Measurements from ENCODE around the gene KSR2. TPM values are rescaled to one million over a fixed set of nuclear protein-coding genes. Genes with fewer than 3 reads are reported as not detected.

KSR2 gene
- total RNA-seq, 1 donor = under 0.01 TPM

- no peak for DNase-seq (ENCODE audit: low read depth)
- TF ChIP-seq CTCF (IDR thresholded peaks at IDR 0.05; ENCODE audit: insufficient read depth, low read length) = no peak
- no peak overlapping the region for H3K4me3 ChIP-seq (ENCODE audit: low read depth, low read length)
These were observed 250.2 kb downstream of the KSR2 start for GRCh38 chr12:117718559-117718958.

GRCh38 chr12:117718141-117718540 lies 250.6 kb downstream of the KSR2 start:
- TF ChIP-seq CTCF (IDR thresholded peaks at IDR 0.05; ENCODE audit: insufficient read depth, low read length) = no peak
- no peak overlapping the region for H3K4me3 ChIP-seq (ENCODE audit: low read depth, low read length)
- no peak for DNase-seq (ENCODE audit: low read depth)

- no peak for DNase-seq (ENCODE audit: low read depth)
- H3K4me3 ChIP-seq (ENCODE audit: low read depth, low read length) = no peak overlapping the region
- TF ChIP-seq CTCF (IDR thresholded peaks at IDR 0.05; ENCODE audit: insufficient read depth, low read length) = no peak
These were observed 254.6 kb downstream of the KSR2 start for GRCh38 chr12:117714203-117714602.

GRCh38 chr12:117710121-117710520 lies 258.7 kb downstream of the KSR2 start:
- no peak for TF ChIP-seq CTCF (IDR thresholded peaks at IDR 0.05; ENCODE audit: insufficient read depth, low read length)
- DNase-seq (ENCODE audit: low read depth) = no peak
- no peak overlapping the region for H3K4me3 ChIP-seq (ENCODE audit: low read depth, low read length)

- TF ChIP-seq CTCF (IDR thresholded peaks at IDR 0.05; ENCODE audit: insufficient read depth, low read length) = no peak
- no peak for DNase-seq (ENCODE audit: low read depth)
- no peak overlapping the region for H3K4me3 ChIP-seq (ENCODE audit: low read depth, low read length)
These were observed 260.9 kb downstream of the KSR2 start for GRCh38 chr12:117707861-117708260.

- DNase-seq (ENCODE audit: low read depth) = no peak
- no peak for TF ChIP-seq CTCF (IDR thresholded peaks at IDR 0.05; ENCODE audit: insufficient read depth, low read length)
- H3K4me3 ChIP-seq (ENCODE audit: low read depth, low read length) = no peak overlapping the region
These were observed 265.2 kb downstream of the KSR2 start for GRCh38 chr12:117703584-117703983.

- no peak for TF ChIP-seq CTCF (IDR thresholded peaks at IDR 0.05; ENCODE audit: insufficient read depth, low read length)
- no peak overlapping the region for H3K4me3 ChIP-seq (ENCODE audit: low read depth, low read length)
- no peak for DNase-seq (ENCODE audit: low read depth)
These were observed 266.0 kb downstream of the KSR2 start for GRCh38 chr12:117702741-117703140.
